Liver (tissue), 9 donors: ENCODE results near the gene IFI27L1. TPM values are rescaled to one million over a fixed set of nuclear protein-coding genes. Genes with fewer than 3 reads are reported as not detected.

ENCODE experiments used
- DNase-seq: peaks from one replicate; pipeline ENCODE4 v3.0.0-alpha.2; 2017; ENCODE audit warnings: low spot score
- H3K27ac ChIP-seq, 2 donors: one replicate each; pipeline ENCODE4 v1.7.0; 2013; ENCODE audit warnings: inconsistent platforms in 2 of 2, low read length in 2 of 2, control low read depth in 1 of 2, low read depth in 1 of 2, mild to moderate bottlenecking in 1 of 2
- H3K27me3 ChIP-seq, 4 donors: one replicate each; pipeline versions ENCODE4 v1.6.1 to v1.7.0; 2013; ENCODE audit warnings: low read length in 3 of 4, inconsistent platforms in 1 of 4, mild to moderate bottlenecking in 1 of 4, moderate library complexity in 1 of 4; ENCODE audit not compliant: control insufficient read depth in 4 of 4, insufficient read depth in 4 of 4
- H3K36me3 ChIP-seq, 4 donors: one replicate each; pipeline versions ENCODE4 v1.6.1 to v1.7.0; 2013; ENCODE audit warnings: low read length in 3 of 4, mild to moderate bottlenecking in 3 of 4, low read depth in 1 of 4, moderate library complexity in 1 of 4; ENCODE audit not compliant: control insufficient read depth in 4 of 4, insufficient read depth in 3 of 4
- H3K4me1 ChIP-seq, 4 donors: one replicate each; pipeline versions ENCODE4 v1.6.1 to v1.7.0; 2013; ENCODE audit warnings: low read length in 3 of 4, mild to moderate bottlenecking in 3 of 4, moderate library complexity in 1 of 4; ENCODE audit not compliant: control insufficient read depth in 4 of 4, insufficient read depth in 4 of 4
- H3K4me3 ChIP-seq, 3 donors: one replicate each; pipeline versions ENCODE4 v1.6.1 to v1.7.0; 2013; ENCODE audit warnings: low read length in 3 of 3, control low read depth in 1 of 3, low read depth in 1 of 3, mild to moderate bottlenecking in 1 of 3
- H3K9ac ChIP-seq, 2 donors: one replicate each; pipeline ENCODE4 v1.7.0; 2013; ENCODE audit warnings: low read length in 2 of 2, mild to moderate bottlenecking in 2 of 2, moderate library complexity in 2 of 2, control low read depth in 1 of 2, low read depth in 1 of 2
- H3K9me3 ChIP-seq, 4 donors: one replicate each; pipeline versions ENCODE4 v1.6.1 to v1.7.0; 2013; ENCODE audit warnings: low read length in 3 of 4; ENCODE audit not compliant: control insufficient read depth in 4 of 4
- ATF3 ChIP-seq: IDR thresholded peaks from 2 replicates; pipeline ENCODE4 v1.6.1; 2016; ENCODE audit warnings: antibody characterized with exemption
- CTCF ChIP-seq: fragments of 150-350 bp; IDR thresholded peaks from 2 replicates; pipeline ENCODE4 v1.5.1; 2017; ENCODE audit warnings: improper control_type of control experiment, low read depth, low read length; ENCODE audit not compliant: missing input control
- EGR1 ChIP-seq, 2 donors: IDR thresholded peaks; 2 replicates each; pipeline ENCODE4 v1.6.1; 2016 to 2018; ENCODE audit warnings: antibody characterized with exemption in 2 of 2, low read depth in 2 of 2
- FOXA1 ChIP-seq: IDR thresholded peaks from 2 replicates; pipeline ENCODE4 v1.6.1; 2016; ENCODE audit warnings: antibody characterized with exemption
- FOXA2 ChIP-seq: IDR thresholded peaks from 2 replicates; pipeline ENCODE4 v1.6.1; 2016; ENCODE audit warnings: antibody characterized with exemption
- GABPA ChIP-seq, 2 donors: IDR thresholded peaks in 1 of 2; conservative IDR thresholded peaks in 1 of 2; 2 replicates each; pipeline ENCODE4 v1.6.1; 2016; ENCODE audit warnings: antibody characterized with exemption in 2 of 2, mild to moderate bottlenecking in 1 of 2, moderate library complexity in 1 of 2
- HNF4A ChIP-seq, 2 donors: conservative IDR thresholded peaks; 2 replicates each; pipeline ENCODE4 v1.6.1; 2016; ENCODE audit warnings: antibody characterized with exemption in 2 of 2, mild to moderate bottlenecking in 2 of 2
- HNF4G ChIP-seq: IDR thresholded peaks from 2 replicates; pipeline ENCODE4 v1.6.1; 2016; ENCODE audit warnings: antibody characterized with exemption
- JUND ChIP-seq, 2 donors: IDR thresholded peaks; 2 replicates each; pipeline ENCODE4 v1.6.1; 2016; ENCODE audit warnings: antibody characterized with exemption in 2 of 2
- NR2F2 ChIP-seq: IDR thresholded peaks from 2 replicates; pipeline ENCODE4 v1.6.1; 2016; ENCODE audit warnings: antibody characterized with exemption
- RAD21 ChIP-seq, 2 donors: IDR thresholded peaks; 2 replicates each; pipeline ENCODE4 v1.6.1; 2016; ENCODE audit warnings: antibody characterized with exemption in 2 of 2, mild to moderate bottlenecking in 2 of 2
- RXRA ChIP-seq, 2 donors: IDR thresholded peaks; 2 replicates each; pipeline ENCODE4 v1.6.1; 2017 to 2018; ENCODE audit warnings: antibody characterized with exemption in 2 of 2, mild to moderate bottlenecking in 1 of 2
- SP1 ChIP-seq: IDR thresholded peaks from 2 replicates; pipeline ENCODE4 v1.6.1; 2018; ENCODE audit warnings: antibody characterized with exemption, mild to moderate bottlenecking
- TAF1 ChIP-seq: conservative IDR thresholded peaks from 2 replicates; pipeline ENCODE4 v1.6.1; 2016; ENCODE audit warnings: antibody characterized with exemption, mild to moderate bottlenecking
- YY1 ChIP-seq: IDR thresholded peaks from 2 replicates; pipeline ENCODE4 v1.6.1; 2016; ENCODE audit warnings: antibody characterized with exemption, mild to moderate bottlenecking
- ZBTB33 ChIP-seq: IDR thresholded peaks from 2 replicates; pipeline ENCODE4 v1.6.1; 2016; ENCODE audit warnings: antibody characterized with exemption
- WGBS: extraction: QIAGEN DNeasy Blood & Tissue Kit; methylation state at CpG from one replicate; pipeline ENCODE4 v1.1.7; 2013; 5-methylcytosine and 5-hydroxymethylcytosine counted together
- polyA plus RNA-seq, 2 donors: library from polyadenylated mRNA; stranded (reverse) in 1 of 2; unstranded in 1 of 2; fragments of 200-250 nt in 1 of 2; fragments of >200 nt in 1 of 2; fragmentation: Nextera tagmentation in 1 of 2; extraction: Ambion mirVana in 1 of 2; gene quantifications; one replicate each; pipeline versions ENCODE4 v1.2.1 to v1.2.3, GENCODE V29; 2013 to 2015
- total RNA-seq, 2 donors: library from RNA; depleted of rRNA; stranded (reverse); fragments of >200 nt; gene quantifications; one replicate each; pipeline ENCODE4 v1.2.3, GENCODE V29; 2014
- TF ChIP-seq, protein P1 (sequence below): IDR thresholded peaks from 2 replicates; pipeline ENCODE4 v1.6.1; 2016; ENCODE audit warnings: antibody characterized with exemption
- TF ChIP-seq, protein P2 (sequence below): IDR thresholded peaks from 2 replicates; pipeline ENCODE4 v1.6.1; 2016; ENCODE audit warnings: antibody characterized with exemption, mild to moderate bottlenecking
- donor health status: healthy.
- donor health status: healthy.
- donor health status: healthy.
- donor health status: healthy.
- donor health status: healthy.

IFI27L1 gene
- total and polyA plus RNA-seq, 4 donors: 3.7 to 8.1 (median 5.6) TPM

DNA sequence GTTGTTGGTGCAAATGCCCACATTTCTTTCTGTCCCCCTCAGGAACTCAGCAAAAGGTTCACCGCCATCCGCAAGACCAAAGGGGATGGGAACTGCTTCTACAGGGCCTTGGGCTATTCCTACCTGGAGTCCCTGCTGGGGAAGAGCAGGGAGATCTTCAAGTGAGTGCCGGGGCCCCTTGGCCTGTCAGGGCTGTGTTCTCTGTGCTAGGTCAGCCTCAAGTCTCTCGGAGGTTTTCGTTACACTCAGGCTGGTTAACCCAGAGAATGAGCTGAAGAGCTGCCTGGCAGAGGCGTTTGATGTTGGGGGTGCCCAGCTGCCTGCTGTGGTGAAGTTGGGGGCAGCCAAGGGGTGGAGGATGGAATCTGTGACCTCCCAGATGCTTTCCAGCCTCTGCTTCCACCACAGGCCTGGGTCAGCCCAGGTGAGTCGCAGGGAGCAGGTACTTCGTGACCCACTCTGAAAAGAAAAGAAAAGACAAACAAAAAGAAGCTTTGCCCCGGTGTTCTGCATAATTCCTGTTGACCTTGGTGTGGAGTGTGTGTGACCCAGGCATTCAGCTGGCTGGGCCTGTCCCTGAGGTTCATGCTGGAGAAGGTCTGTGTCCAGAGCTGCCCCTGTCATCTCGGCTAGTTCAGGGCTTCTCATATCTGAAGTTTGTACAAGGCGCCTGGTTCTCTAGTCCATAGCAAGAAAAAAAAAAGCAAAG is 42.0 kb upstream of the IFI27L1 start:
- Histone ChIP-seq H3K27me3 (no peaks in the 10 kb centered on the region), H3K36me3 (peaks cover 0 to 2% (median 0%) of the 10 kb centered on the region in 4 donors), H3K9me3 (no peaks in the 10 kb centered on the region), H3K4me1 (peaks cover 2 to 12% (median 9%) of the 10 kb centered on the region in 4 donors), H3K27ac (no peak overlapping the region), H3K9ac (no peak overlapping the region), H3K4me3 (no peak overlapping the region)
- no peak for TF ChIP-seq RXRA (IDR thresholded peaks at IDR 0.05)
- TF ChIP-seq CTCF: no peak
- TF ChIP-seq FOXA1: no peak
- TF ChIP-seq, protein P1, sequence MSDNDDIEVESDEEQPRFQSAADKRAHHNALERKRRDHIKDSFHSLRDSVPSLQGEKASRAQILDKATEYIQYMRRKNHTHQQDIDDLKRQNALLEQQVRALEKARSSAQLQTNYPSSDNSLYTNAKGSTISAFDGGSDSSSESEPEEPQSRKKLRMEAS: no peak
- TF ChIP-seq GABPA (IDR thresholded peaks at IDR 0.05 in 1 of 2, conservative IDR thresholded peaks at IDR 0.05 in 1 of 2): no peak
- TF ChIP-seq YY1: no peak
- TF ChIP-seq ZBTB33: no peak
- TF ChIP-seq HNF4A (conservative IDR thresholded peaks at IDR 0.05): no peak
- TF ChIP-seq, protein P2, sequence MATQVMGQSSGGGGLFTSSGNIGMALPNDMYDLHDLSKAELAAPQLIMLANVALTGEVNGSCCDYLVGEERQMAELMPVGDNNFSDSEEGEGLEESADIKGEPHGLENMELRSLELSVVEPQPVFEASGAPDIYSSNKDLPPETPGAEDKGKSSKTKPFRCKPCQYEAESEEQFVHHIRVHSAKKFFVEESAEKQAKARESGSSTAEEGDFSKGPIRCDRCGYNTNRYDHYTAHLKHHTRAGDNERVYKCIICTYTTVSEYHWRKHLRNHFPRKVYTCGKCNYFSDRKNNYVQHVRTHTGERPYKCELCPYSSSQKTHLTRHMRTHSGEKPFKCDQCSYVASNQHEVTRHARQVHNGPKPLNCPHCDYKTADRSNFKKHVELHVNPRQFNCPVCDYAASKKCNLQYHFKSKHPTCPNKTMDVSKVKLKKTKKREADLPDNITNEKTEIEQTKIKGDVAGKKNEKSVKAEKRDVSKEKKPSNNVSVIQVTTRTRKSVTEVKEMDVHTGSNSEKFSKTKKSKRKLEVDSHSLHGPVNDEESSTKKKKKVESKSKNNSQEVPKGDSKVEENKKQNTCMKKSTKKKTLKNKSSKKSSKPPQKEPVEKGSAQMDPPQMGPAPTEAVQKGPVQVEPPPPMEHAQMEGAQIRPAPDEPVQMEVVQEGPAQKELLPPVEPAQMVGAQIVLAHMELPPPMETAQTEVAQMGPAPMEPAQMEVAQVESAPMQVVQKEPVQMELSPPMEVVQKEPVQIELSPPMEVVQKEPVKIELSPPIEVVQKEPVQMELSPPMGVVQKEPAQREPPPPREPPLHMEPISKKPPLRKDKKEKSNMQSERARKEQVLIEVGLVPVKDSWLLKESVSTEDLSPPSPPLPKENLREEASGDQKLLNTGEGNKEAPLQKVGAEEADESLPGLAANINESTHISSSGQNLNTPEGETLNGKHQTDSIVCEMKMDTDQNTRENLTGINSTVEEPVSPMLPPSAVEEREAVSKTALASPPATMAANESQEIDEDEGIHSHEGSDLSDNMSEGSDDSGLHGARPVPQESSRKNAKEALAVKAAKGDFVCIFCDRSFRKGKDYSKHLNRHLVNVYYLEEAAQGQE: no peak
- no peak for TF ChIP-seq TAF1
- TF ChIP-seq ATF3: no peak
- no peak for TF ChIP-seq NR2F2
- no peak for TF ChIP-seq FOXA2
- TF ChIP-seq RAD21 (IDR thresholded peaks at IDR 0.05): no peak
- no peak for TF ChIP-seq EGR1 (IDR thresholded peaks at IDR 0.05; ENCODE audit: low read depth in 2 of 2)
- TF ChIP-seq SP1: no peak
- TF ChIP-seq HNF4G: no peak
- no peak for TF ChIP-seq JUND (IDR thresholded peaks at IDR 0.05)
- WGBS: 87% methylated on average over 11 of the region's 11 CpGs
- DNase-seq: no peak
